Inferior parietal cortex (tissue), 1 donor: ENCODE data around the gene GAB1.

Source experiments
- DNase-seq: peaks from one replicate; pipeline ENCODE4 v3.0.0-alpha.2; 2016; ENCODE audit errors: extremely low spot score

Gene GAB1

GRCh38 chr4:143389579-143390195 is 53.0 kb downstream of the GAB1 start:
- DNase-seq, result no peak

GRCh38 chr4:143390764-143391163 is 54.1 kb downstream of the GAB1 start:
- no peak for DNase-seq

GRCh38 chr4:143391261-143391660 is 54.6 kb downstream of the GAB1 start:
- no peak for DNase-seq

DNA sequence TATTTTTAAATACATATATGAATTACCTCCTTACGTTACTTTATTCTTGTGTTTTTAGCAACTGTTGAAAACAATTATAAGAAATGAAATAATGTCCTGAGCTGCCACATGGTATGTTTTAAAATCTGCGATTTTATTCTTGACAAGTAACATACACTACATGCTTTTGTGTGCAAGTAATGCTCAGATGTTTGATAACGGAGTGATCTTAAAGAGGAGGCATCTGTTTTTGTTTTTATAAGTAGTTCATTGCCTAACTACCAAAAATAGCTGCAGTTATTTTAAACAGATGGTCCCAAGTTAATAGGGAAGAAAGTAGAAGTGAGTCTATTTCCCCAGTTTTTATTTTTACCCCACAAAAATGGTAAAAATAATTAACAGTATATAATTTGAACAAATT is 55.2 kb downstream of the GAB1 start:
- no peak for DNase-seq

- no peak for DNase-seq
These were observed 56.5 kb downstream of the GAB1 start for GRCh38 chr4:143393195-143393594.

GRCh38 chr4:143394739-143395453 is 58.2 kb downstream of the GAB1 start:
- no peak for DNase-seq

DNA sequence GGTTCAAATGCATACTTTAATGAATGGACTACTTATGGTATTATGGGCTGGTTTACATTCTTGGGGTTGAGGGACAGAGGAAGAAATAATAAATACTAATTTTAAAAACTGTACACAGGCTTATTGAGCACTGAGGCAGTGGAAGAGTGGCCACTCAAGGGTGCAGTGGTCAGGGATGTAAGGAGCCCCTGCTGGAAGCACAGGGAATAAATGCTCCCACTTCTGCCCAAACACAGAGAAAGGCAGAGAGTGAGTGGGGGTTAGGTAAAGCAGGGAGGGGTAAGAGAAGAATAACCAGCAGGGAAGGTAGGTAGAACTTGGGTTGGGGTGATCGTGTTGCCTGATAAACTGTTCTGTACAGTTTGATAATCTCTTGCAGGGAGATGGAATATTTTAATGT is 60.0 kb downstream of the GAB1 start:
- no peak for DNase-seq

DNA sequence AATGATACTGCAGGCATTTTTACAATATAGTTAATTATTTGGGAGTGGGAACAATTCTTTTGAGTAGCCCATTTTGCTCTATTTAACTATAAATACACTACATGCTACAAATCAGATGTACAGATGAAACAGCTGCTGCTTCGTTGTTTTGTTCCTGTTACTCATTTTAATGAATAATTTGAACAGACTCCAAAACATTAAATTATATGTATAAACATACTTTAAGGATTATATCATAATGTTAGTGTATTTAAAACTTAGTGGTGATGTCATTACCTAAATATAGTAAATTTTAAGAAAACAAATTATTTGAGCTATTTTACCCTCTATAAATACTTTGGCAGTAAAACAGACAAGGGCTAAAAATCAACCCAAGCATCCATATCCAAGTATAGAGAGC is 60.7 kb downstream of the GAB1 start:
- DNase-seq, result no peak

- no peak for DNase-seq
These were observed 61.2 kb downstream of the GAB1 start for GRCh38 chr4:143397887-143398286.

DNA sequence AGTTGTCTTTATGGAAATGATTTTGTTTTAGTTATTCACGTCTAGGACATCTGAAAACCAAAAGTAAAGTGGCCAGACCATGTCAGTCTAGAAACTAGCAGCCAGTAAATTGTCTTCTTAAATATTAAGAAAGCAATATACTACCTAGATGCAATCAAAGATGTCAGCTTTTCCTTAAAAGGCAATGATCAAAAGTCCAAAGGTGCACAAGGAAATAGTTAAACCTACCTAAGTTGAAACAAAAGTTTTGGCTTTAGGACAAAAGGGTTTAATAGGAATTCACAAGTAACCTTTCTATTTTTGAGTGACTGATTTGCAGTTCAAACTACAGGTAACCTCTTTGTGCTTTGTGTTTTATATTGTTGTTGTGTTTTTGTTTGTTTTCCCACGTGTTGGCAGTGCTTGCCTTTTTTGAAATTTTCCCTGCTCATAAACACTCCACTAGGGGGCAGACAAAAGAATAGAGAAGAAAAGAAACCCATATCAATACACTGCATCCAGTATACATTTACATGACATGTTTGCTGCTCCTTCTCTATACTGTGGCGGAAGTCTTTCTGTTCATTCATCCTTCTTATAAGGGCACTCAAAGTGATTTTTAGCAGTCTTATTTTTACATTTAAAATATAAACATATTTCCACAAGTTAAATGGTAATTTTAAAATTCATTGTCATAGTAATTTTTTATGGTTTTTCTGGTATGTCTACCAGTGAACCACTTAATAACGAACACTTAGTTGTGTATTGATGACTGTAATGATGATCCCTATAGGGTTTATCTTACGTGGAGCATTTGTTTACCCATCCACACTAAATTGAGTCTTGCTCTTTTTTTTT is 62.7 kb downstream of the GAB1 start:
- DNase-seq, result peak; percentile 84

GRCh38 chr4:143400082-143400481 is 63.4 kb downstream of the GAB1 start:
- DNase-seq, result no peak

- peak; percentile 65 for DNase-seq
These were observed 66.3 kb downstream of the GAB1 start for GRCh38 chr4:143402776-143403552.

DNA sequence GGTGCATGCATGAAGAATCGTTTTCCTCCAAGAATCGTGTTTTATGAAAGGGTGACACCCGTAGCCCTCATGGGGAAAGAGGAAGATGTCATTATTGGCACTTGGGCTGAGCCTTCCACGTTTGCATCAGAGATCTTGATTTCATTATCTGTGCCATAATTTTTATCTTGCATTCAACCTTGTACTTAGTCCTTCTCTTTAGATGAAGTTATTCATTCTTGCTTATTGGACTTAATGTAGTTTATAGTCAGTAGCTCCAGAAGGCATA is 66.8 kb downstream of the GAB1 start:
- no peak for DNase-seq

GRCh38 chr4:143404555-143404954 is 67.9 kb downstream of the GAB1 start:
- DNase-seq, result no peak

DNA sequence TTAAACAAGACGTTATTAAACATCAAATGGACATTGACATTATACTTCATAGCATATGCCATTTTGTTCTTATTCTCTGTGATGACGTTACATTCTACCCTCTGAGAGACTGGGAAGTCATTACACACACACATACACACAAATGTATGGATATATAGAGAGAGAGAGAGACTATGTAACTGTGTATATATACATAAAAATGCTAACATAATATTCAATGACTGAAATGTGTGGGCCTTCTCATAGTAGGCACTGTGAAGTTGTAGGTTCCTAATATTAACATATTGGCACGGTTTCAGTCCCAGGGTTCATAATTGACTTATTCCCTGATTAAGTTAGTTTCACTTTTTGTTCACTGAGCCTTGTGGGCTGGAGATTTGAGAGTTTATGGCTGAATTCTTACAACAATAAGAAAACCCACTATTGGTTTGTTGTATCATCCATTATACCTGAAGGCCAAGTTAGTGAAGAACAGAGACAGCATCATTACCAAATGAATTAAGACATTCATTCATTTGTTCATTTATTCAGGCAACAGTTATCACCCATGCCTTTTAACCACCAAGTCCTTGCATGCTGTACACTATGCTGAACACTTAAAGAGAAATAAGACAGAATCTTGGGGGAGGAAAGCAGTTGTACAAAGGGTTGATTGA is 68.5 kb downstream of the GAB1 start:
- no peak for DNase-seq

GRCh38 chr4:143406523-143406922 is 69.8 kb downstream of the GAB1 start:
- DNase-seq, result no peak

DNA sequence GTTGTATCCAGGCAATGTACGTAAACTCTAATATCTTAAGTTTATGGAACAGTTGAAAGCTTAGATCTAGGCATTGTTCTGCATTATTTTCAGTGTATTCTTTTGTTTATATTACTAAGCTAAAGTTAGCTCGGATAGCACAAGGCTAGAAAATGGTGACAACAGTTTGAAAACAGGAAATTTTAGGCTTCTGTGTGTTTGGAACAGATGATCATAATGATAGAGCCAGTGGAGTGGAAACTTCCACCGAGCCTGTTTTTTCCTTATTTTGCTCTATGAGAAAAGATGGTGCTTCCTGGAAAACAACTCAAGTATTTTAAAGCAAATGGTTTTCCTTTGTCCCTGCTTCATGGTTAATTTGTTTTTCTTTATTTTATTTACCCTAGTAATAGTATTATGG is 70.8 kb downstream of the GAB1 start:
- DNase-seq, result no peak

DNA sequence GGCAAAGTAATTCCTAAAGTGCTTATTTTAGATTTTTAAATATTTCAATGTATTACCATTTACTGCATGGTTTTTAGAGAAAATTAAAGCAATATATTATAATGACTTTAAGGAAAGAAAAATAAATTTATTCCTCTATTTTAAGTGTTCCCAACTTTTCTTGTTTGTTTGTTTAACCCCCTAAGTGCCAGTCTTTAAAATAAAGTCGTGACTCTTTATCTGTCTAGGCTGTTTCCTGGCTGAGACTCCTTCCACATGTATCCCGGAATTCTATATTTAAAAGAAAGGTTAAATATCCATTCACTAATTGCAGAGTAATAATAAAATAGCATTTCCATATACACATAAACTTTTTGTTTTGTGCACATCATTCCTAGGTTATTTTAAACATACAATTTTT is 71.2 kb downstream of the GAB1 start:
- DNase-seq, result no peak

GRCh38 chr4:143410015-143410414 is 73.3 kb downstream of the GAB1 start:
- DNase-seq, result no peak

DNA sequence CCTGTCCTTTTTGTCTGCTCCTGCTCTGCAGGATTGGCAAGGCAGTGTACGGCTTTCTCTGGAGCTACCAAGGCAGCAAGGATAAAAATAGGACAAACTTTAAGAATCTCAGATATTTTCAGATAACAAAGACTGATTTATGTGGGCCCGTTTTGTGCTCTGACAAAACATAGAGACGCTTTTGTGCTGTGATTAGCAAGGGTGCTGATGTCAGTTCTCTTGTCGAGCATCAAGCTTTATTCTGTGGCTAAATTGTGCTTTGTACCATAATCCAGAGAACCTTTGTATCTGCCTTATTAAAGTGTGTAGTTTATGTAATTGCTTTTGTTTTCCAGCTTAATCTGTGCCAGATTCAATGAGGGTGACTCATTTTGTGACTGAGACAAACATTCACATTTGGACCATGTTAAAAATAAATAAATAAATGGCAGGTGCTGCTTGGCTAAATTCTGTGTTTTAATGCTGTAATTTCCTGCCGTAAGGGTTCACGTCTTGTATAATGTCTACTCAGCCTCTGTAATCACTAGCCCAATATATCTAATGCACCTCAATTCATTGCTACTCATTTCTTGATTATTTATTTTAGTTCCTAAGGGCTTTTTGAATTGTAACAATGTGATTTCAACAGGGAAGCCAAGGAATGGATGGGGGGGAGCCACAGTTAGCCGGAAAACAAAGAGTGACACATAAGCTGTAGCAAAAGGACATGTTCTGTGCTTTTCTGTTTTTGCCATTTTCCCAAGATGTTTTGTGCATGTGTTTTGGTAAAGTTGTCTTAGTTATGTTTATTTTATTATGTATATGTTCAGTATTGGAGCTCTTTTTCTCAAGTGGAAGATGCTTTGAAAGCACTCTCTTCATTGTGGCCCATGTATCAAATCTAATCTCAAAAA is 75.1 kb downstream of the GAB1 start:
- DNase-seq, result peak; percentile 91

- no peak for DNase-seq
These were observed 75.7 kb downstream of the GAB1 start for GRCh38 chr4:143412420-143412758.
